ENCODE measurements around the gene NRP1.

Gene NRP1

GRCh38 chr10:33216661-33217427, 117.6 kb downstream of the NRP1 start:
- peak; percentile 52 for DNase-seq (ENCODE audit: low read depth, low spot score)
- TF ChIP-seq, protein P1, sequence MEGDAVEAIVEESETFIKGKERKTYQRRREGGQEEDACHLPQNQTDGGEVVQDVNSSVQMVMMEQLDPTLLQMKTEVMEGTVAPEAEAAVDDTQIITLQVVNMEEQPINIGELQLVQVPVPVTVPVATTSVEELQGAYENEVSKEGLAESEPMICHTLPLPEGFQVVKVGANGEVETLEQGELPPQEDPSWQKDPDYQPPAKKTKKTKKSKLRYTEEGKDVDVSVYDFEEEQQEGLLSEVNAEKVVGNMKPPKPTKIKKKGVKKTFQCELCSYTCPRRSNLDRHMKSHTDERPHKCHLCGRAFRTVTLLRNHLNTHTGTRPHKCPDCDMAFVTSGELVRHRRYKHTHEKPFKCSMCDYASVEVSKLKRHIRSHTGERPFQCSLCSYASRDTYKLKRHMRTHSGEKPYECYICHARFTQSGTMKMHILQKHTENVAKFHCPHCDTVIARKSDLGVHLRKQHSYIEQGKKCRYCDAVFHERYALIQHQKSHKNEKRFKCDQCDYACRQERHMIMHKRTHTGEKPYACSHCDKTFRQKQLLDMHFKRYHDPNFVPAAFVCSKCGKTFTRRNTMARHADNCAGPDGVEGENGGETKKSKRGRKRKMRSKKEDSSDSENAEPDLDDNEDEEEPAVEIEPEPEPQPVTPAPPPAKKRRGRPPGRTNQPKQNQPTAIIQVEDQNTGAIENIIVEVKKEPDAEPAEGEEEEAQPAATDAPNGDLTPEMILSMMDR (IDR thresholded peaks at IDR 0.05; ENCODE audit: low read depth, low read length), result no peak
- in situ Hi-C loops (cut with HindIII; ENCODE audit: low sequenced_read_pairs), result no loop called here
- H3K4me3 ChIP-seq (ENCODE audit: low read depth, low read length), result no peak overlapping the region

DNA sequence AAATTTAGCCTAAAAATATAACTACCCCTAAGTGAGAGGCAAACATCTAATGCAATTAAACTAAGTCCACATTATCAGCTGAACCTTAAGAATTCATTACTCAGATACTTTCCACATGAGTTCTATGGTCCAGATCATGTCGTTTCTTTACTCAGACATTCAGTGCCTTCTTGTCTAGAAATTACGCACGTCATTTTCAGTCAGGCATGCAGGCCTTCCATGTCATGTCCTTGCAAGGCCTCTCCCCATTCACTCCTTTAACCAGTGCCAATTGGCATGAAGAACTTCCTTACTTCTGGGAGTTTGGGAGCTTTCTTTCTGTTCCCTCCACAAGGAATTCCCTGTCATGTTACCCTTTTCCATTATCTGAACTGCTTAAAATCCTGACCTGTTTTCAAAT, 118.8 kb downstream of the NRP1 start:
- H3K4me3 ChIP-seq (ENCODE audit: low read depth, low read length), result no peak overlapping the region
- in situ Hi-C loops (cut with HindIII; ENCODE audit: low sequenced_read_pairs), result no loop called here
- TF ChIP-seq, protein P1 (IDR thresholded peaks at IDR 0.05; ENCODE audit: low read depth, low read length), result no peak
- DNase-seq (ENCODE audit: low read depth, low spot score), result peak; percentile 53

- TF ChIP-seq, protein P1 (IDR thresholded peaks at IDR 0.05; ENCODE audit: low read depth, low read length), result no peak
- DNase-seq (ENCODE audit: low read depth, low spot score), result peak; percentile 82
- in situ Hi-C loops (cut with HindIII; ENCODE audit: low sequenced_read_pairs), result no loop called here
- H3K4me3 ChIP-seq (ENCODE audit: low read depth, low read length), result no peak overlapping the region
Measured at GRCh38 chr10:33215154-33215553, 119.3 kb downstream of the NRP1 start.

DNA sequence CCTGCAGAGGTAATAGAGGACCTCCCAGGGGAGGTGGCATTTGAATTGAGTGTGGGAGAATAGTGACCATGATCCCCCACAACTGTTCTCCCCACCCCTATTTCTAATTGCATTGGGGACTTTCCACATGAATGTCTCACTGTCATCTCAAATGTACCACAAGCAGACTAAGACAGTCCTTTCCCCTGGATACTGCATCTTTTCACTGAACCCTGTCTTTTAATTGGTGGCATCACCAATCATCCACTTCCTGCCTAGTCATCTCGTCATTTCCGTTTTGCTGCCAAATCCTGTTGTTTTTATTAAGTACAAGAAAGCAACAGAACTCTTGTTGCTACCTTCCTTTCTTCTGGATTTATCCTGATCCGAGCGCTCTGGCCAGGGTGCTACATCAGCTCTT, 120.3 kb downstream of the NRP1 start:
- in situ Hi-C loops (cut with HindIII; ENCODE audit: low sequenced_read_pairs), result no loop called here
- no peak for DNase-seq (ENCODE audit: low read depth, low spot score)
- TF ChIP-seq, protein P1 (IDR thresholded peaks at IDR 0.05; ENCODE audit: low read depth, low read length), result no peak
- no peak overlapping the region for H3K4me3 ChIP-seq (ENCODE audit: low read depth, low read length)

- no peak overlapping the region for H3K4me3 ChIP-seq (ENCODE audit: low read depth, low read length)
- no peak for DNase-seq (ENCODE audit: low read depth, low spot score)
- in situ Hi-C loops (cut with HindIII; ENCODE audit: low sequenced_read_pairs), result no loop called here
- TF ChIP-seq, protein P1 (IDR thresholded peaks at IDR 0.05; ENCODE audit: low read depth, low read length), result no peak
Measured at GRCh38 chr10:33212061-33212748, 122.3 kb downstream of the NRP1 start.

GRCh38 chr10:33211106-33211878, 123.2 kb downstream of the NRP1 start:
- no peak overlapping the region for H3K4me3 ChIP-seq (ENCODE audit: low read depth, low read length)
- peak; percentile 82 for DNase-seq (ENCODE audit: low read depth, low spot score)
- TF ChIP-seq, protein P1 (IDR thresholded peaks at IDR 0.05; ENCODE audit: low read depth, low read length), result no peak
- in situ Hi-C loops (cut with HindIII; ENCODE audit: low sequenced_read_pairs), result no loop called here
